ENCODE data around the gene TEFM.
"Not testable (repeated sequence)": the region's sequence is repeated elsewhere in the genome, so short reads cannot be mapped to it uniquely, and the experiment has no call there.

The TEFM gene

GRCh38 chr17:30920683-30921543 lies 14.9 kb upstream of the TEFM start:
- DNase-seq: no peak

- no peak for DNase-seq
Observed at GRCh38 chr17:30920282-30920681, 14.2 kb upstream of the TEFM start.

DNA sequence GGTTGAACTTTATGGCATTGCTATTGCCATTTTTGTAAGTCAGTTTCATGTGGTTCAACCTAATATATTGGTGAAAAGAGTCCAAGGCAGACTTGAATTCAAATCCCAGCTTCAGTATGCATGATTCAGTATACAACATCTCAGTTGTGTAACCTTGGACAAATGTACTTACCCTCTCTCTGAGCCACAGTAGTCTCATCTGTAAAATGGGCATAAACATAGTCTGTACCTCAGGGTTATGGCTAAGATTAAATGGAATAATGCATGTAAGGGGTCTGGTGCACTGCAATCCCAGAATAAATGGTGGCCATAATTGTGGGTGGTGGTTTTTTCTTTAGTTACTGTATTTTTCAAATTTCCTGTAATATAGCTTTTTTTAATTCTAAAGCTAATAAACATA lies 11.0 kb upstream of the TEFM start:
- DNase-seq: no peak

DNA sequence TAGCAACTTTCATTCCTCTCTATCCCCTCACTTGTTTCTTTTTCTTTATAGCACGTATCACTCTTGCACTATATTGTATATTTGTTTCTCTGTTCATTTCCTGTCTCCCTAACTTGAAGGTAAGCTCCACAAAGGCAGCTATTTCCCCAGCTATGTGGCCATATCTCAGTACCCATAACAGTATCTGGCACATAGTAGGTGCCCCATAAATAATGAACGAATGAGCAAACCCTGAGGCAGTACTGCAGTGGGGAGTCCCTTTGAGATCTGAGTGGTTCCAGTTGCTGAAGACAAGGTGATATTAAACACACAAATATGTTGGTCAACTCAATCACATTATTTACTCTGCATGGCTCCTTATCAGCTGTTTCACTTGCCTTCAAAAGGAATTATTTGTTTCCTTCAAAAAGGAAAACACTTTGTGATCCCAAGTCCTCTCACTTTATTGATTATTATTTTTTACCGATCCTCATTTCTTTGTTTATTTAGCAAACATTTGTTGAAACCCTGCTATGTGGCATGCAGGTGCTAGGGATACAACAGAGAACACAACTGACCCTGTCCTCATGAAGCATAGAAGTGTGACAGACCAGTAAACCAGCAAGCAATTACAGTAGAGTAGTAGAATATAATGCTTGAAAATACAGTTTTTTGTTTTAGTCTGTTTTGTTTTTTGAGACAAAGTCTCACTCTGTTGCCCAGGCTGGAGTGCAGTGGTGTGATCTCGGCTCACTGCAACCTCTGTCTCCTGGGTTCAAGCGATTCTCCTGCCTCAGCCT lies 10.0 kb upstream of the TEFM start:
- no peak for DNase-seq

- DNase-seq: no peak
Observed at GRCh38 chr17:30913955-30914354, 7.9 kb upstream of the TEFM start.

DNA sequence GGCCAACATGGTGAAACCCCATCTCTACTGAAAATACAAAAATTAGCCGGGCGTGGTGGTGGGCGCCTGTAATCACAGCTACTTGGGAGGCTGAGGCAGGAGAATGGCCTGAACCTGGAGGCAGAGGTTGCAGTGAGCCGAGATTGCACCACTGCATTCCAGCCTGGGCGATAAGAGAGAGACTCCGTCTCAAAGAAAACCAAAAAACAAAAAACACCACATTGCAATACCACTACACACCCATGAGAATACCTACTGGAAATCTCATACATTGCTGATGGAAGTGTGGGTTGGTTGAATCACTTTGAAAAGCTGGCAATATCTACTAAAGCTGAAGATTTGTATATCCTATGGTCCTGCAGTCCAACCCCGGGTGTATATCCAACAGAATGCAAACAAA lies 4.1 kb upstream of the TEFM start:
- not testable (repeated sequence) for DNase-seq

DNA sequence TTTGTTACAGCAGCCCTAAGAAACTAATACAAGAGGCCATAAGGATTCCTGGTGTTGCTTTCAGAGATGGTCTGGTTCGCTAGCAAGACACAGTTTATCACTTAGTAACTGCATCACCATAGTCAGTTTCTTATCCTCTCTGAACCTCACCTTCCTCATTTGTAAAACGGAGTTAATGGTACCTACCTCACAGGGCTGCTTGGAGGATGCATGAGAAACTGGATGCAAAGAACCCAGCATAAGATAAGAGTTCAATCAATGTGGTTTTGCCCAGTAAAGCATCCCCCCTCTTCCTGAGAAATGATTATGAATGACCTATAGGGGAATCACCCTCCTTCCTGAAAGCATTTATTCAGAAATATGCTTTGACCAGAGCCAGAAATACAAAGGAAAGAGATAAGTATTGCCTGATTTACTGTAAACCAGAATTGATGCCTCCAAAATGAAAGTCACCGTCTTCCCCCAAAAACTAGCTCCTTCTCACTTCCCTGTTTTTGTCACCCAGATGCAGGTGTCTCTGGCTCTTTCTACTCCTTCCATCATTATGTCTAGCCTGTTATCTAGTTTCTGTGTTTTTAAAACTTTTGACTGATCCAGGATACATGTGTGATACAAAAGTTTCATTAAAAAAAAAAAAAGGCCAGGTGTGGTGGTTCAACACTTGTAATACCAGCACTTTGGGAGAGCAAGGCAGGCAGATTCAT lies 2.8 kb upstream of the TEFM start:
- no peak for DNase-seq

- no peak for DNase-seq
Observed at GRCh38 chr17:30905742-30906100, 317 bp downstream of the TEFM start.

DNA sequence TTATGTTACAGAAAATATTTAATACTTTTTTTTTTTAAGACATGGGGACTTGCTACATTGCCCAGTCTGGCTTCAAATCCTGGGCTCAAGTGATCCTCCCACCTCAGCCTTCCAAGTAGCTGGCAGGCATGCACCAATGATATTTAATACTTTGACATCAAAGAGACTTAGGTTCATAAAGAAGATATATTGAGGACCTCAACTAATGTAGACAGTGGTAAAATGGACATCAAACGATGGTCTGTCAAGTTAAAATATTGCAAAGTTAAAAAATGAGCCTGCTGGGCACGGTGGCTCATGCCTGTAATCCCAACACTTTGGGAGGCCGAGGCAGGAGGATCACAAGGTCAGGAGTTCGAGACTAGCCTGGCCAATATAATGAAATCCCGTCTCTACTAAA lies 8.7 kb downstream of the TEFM start:
- DNase-seq: no peak

- DNase-seq: no peak
Observed at GRCh38 chr17:30894236-30894635, 11.8 kb downstream of the TEFM start.

GRCh38 chr17:30886187-30886586 lies 19.9 kb downstream of the TEFM start:
- no peak for DNase-seq

DNA sequence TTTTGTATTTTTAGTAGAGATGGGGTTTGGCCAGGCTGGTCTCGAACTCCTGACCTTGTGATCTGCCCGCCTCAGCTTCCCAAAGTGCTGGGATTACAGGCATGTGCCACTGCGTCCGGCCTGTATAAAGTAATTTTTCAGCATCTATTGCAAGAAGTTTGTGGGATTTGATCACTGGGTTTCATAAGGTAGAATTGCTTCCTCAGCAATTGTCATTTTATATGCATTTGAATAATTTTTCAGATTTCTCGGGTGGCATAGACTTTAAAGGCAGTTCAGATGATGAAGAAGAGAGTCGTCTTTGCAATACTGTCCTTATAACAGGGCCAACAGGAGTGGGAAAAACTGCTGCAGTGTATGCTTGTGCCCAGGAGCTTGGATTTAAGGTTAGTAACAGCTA lies 37.0 kb downstream of the TEFM start:
- DNase-seq: no peak

- DNase-seq: no peak
Observed at GRCh38 chr17:30864636-30865035, 41.4 kb downstream of the TEFM start.

- DNase-seq: no peak
Observed at GRCh38 chr17:30858556-30859250, 47.3 kb downstream of the TEFM start.

GRCh38 chr17:30854146-30854545 lies 51.9 kb downstream of the TEFM start:
- no peak for DNase-seq
